GM10266 (cell line): ENCODE measurements around the gene PEX14.

Source experiments
- DNase-seq: peaks from one replicate; pipeline ENCODE4 v3.0.0; 2012; ENCODE audit errors: extremely low spot score
- TF ChIP-seq, protein P1 (sequence below): IDR thresholded peaks from 2 replicates; pipeline ENCODE4 v1.5.1; 2012; ENCODE audit warnings: mild to moderate bottlenecking, low read depth; ENCODE audit not compliant: control insufficient read depth, insufficient read depth; ENCODE audit errors: missing control alignments

The PEX14 gene

GRCh38 chr1:10659646-10660540 is 185.1 kb downstream of the PEX14 start:
- TF ChIP-seq, protein P1, sequence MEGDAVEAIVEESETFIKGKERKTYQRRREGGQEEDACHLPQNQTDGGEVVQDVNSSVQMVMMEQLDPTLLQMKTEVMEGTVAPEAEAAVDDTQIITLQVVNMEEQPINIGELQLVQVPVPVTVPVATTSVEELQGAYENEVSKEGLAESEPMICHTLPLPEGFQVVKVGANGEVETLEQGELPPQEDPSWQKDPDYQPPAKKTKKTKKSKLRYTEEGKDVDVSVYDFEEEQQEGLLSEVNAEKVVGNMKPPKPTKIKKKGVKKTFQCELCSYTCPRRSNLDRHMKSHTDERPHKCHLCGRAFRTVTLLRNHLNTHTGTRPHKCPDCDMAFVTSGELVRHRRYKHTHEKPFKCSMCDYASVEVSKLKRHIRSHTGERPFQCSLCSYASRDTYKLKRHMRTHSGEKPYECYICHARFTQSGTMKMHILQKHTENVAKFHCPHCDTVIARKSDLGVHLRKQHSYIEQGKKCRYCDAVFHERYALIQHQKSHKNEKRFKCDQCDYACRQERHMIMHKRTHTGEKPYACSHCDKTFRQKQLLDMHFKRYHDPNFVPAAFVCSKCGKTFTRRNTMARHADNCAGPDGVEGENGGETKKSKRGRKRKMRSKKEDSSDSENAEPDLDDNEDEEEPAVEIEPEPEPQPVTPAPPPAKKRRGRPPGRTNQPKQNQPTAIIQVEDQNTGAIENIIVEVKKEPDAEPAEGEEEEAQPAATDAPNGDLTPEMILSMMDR = no peak

DNA sequence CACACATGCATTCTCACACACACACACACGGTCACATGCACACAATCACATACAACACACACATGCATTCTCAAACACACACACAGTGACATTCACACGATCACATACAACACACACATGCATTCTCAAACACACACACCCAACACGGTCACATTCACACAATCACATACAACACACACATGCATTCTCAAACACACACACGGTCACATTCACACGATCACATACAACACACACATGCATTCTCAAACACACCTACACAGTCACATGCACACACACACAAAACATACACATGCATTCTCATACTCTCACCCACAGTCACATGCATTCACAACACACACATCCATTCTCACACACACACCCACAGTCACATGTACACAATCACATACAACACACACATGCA is 186.7 kb downstream of the PEX14 start:
- no peak for DNase-seq
- TF ChIP-seq, protein P1 = no peak

More at GRCh38 chr1:10659646-10660540, 185.1 kb downstream of the PEX14 start:
- DNase-seq = no peak

DNA sequence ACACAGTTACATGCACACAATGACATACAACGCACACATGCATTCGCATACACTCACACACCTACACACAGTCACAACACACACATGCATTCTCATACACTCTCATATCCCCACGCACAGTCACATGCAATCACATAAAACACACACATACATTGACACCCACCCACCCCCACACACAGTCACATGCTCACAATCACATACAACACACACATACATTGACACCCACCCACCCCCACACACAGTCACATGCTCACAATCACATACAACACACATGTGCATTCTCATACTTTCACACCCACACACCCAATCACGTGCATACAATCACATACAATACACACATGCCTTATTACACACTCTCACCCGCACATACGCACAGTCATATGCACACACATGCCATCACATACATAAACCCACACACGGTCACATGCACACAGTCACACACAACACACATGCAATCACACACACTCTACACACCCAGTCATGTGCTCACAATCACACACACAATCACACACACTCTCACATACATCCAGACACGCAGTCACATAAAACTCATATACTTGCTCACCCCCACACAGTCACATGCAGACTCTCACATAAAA is 187.4 kb downstream of the PEX14 start:
- DNase-seq = no peak
- TF ChIP-seq, protein P1 = no peak

GRCh38 chr1:10662824-10663677 is 188.3 kb downstream of the PEX14 start:
- TF ChIP-seq, protein P1 = no peak
- DNase-seq = no peak

GRCh38 chr1:10663678-10664035 is 188.9 kb downstream of the PEX14 start:
- DNase-seq = no peak
- TF ChIP-seq, protein P1 = no peak

DNA sequence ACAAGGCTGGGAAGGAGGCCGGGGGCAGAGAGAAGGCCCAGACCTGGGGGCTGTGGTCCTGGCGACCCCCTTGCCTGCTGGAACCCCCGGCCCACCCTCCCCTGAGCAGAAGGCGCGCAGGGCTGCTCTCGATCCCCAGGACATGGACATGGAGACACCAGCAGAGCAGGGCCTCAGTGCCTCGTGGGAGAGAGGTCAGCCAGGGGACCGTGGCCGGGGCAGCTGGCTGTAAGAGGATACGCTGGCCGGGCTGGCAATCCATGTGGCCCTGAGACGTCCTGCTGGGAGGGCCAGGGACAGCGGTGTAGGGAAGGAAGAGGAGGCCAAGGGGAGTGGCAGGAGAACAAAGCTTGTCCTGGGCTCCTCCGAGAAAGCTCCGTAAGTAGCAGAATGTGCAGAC is 189.5 kb downstream of the PEX14 start:
- TF ChIP-seq, protein P1 = no peak
- no peak for DNase-seq

GRCh38 chr1:10665226-10665625 is 190.5 kb downstream of the PEX14 start:
- TF ChIP-seq, protein P1 = no peak
- DNase-seq = no peak
